GM23338 (cell line): ENCODE data around the gene USP2. TPM values are rescaled to one million over a fixed set of nuclear protein-coding genes. Genes with fewer than 3 reads are reported as not detected.

ENCODE experiments used
- ATAC-seq: fragments of 200-7000 bp; cut with Tn5 transposase; 3 replicates; pipeline ENCODE4 v1.9.1; 2020
- DNase-seq: peaks from one replicate; pipeline ENCODE4 v3.0.0-alpha.2; 2015; ENCODE audit warnings: low spot score
- H2AFZ ChIP-seq: fragments of 200-600 bp; sonication (generic); 2 replicates; pipeline ENCODE4 v1.8.0; 2016; ENCODE audit warnings: antibody characterized with exemption, mild to moderate bottlenecking, moderate library complexity
- H3F3A ChIP-seq: fragments of 200-600 bp; sonication (generic); replicated peaks from 2 replicates; pipeline ENCODE4 v1.8.0; 2017; ENCODE audit warnings: antibody characterized with exemption, mixed run types, low read depth
- H3K27ac ChIP-seq: fragments of 200-600 bp; sonication (generic); 2 replicates; pipeline ENCODE4 v1.6.1; 2016; ENCODE audit warnings: low read depth
- H3K27me3 ChIP-seq: fragments of 200-600 bp; sonication (generic); 2 replicates; pipeline ENCODE4 v1.8.0; 2016; ENCODE audit warnings: mild to moderate bottlenecking, mixed run types, moderate library complexity; ENCODE audit not compliant: insufficient read depth
- H3K36me3 ChIP-seq: fragments of 200-600 bp; sonication (generic); 2 replicates; pipeline ENCODE4 v1.8.0; 2016; ENCODE audit warnings: mild to moderate bottlenecking; ENCODE audit not compliant: insufficient read depth
- H3K4me1 ChIP-seq: fragments of 200-600 bp; sonication (generic); 2 replicates; pipeline ENCODE4 v1.8.0; 2016; ENCODE audit warnings: mild to moderate bottlenecking, moderate library complexity; ENCODE audit not compliant: insufficient read depth
- H3K4me2 ChIP-seq: fragments of 200-600 bp; sonication (generic); 2 replicates; pipeline ENCODE4 v1.7.1; 2017; ENCODE audit warnings: mixed run types
- H3K4me3 ChIP-seq: fragments of 200-600 bp; sonication (generic); 2 replicates; pipeline ENCODE4 v1.6.1; 2016; ENCODE audit warnings: mixed run types
- H3K79me2 ChIP-seq: fragments of 200-600 bp; sonication (generic); replicated peaks from 2 replicates; pipeline ENCODE4 v1.8.0; 2017; ENCODE audit warnings: mild to moderate bottlenecking; ENCODE audit not compliant: insufficient read depth
- H3K9me2 ChIP-seq: fragments of 200-600 bp; sonication (generic); 2 replicates; pipeline ENCODE4 v1.8.0; 2017; ENCODE audit not compliant: insufficient read depth
- H4K20me1 ChIP-seq: fragments of 200-600 bp; sonication (generic); replicated peaks from 2 replicates; pipeline ENCODE4 v1.8.0; 2017; ENCODE audit warnings: mild to moderate bottlenecking; ENCODE audit not compliant: insufficient read depth
- H3K27ac Mint-ChIP-seq: 2 replicates; pipeline ENCODE4 v1.8.0; 2020; ENCODE audit warnings: inconsistent platforms, mild to moderate bottlenecking, moderate library complexity, mixed read lengths
- H3K27me3 Mint-ChIP-seq: 3 replicates; pipeline ENCODE4 v1.8.0; 2022; ENCODE audit warnings: low read depth, mild to moderate bottlenecking, moderate library complexity, mixed read lengths, inconsistent platforms; ENCODE audit not compliant: insufficient read depth, poor library complexity
- H3K36me3 Mint-ChIP-seq: 3 replicates; pipeline ENCODE4 v1.8.0; 2021; ENCODE audit warnings: low read depth, mild to moderate bottlenecking, inconsistent platforms, moderate library complexity, mixed read lengths
- H3K4me1 Mint-ChIP-seq: 3 replicates; pipeline ENCODE4 v1.8.0; 2020; ENCODE audit warnings: mild to moderate bottlenecking, inconsistent platforms, mixed read lengths
- H3K4me3 Mint-ChIP-seq: 3 replicates; pipeline ENCODE4 v1.8.0; 2021; ENCODE audit warnings: moderate library complexity, mild to moderate bottlenecking, inconsistent platforms, mixed read lengths
- H3K9me3 Mint-ChIP-seq: 3 replicates; pipeline ENCODE4 v1.8.0; 2020; ENCODE audit warnings: moderate library complexity, mild to moderate bottlenecking, inconsistent platforms, mixed read lengths
- CREB1 ChIP-seq: fragments of 250-450 bp; sonication (Bioruptor Pico); IDR thresholded peaks from 2 replicates; pipeline ENCODE4 v1.5.0; 2020; ENCODE audit warnings: low read depth, mild to moderate bottlenecking, moderate library complexity
- CTCF ChIP-seq, 2 experiments: fragments of 200-600 bp in 1 of 2; sonication (generic) in 1 of 2; conservative IDR thresholded peaks; 2 replicates each; pipeline versions ENCODE4 v1.5.1 to v1.6.1; 2016 to 2017; ENCODE audit warnings: antibody characterized with exemption in 2 of 2, low read depth in 2 of 2, mild to moderate bottlenecking in 2 of 2, moderate library complexity in 1 of 2
- EZH2phosphoT487 ChIP-seq: fragments of 200-600 bp; sonication (generic); IDR thresholded peaks from one replicate; pipeline ENCODE4 v1.8.1; 2018; ENCODE audit warnings: antibody characterized with exemption; ENCODE audit not compliant: unreplicated experiment
- POLR2AphosphoS5 ChIP-seq: IDR thresholded peaks from 2 replicates; pipeline ENCODE4 v1.6.1; 2016; ENCODE audit warnings: antibody characterized with exemption, low read depth
- REST ChIP-seq: IDR thresholded peaks from one replicate; pipeline ENCODE4 v1.6.1; 2018; ENCODE audit warnings: antibody characterized with exemption; ENCODE audit not compliant: unreplicated experiment
- STAT1 ChIP-seq: IDR thresholded peaks from one replicate; pipeline ENCODE4 v1.6.1; 2016; ENCODE audit warnings: antibody characterized with exemption; ENCODE audit not compliant: unreplicated experiment
- ZNF331 ChIP-seq: fragments of 250-450 bp; sonication (Bioruptor Pico); IDR thresholded peaks from 2 replicates; pipeline ENCODE4 v1.5.0; 2020; ENCODE audit warnings: low read depth, mild to moderate bottlenecking, moderate library complexity
- polyA plus RNA-seq: library from polyadenylated mRNA; unstranded; fragments of >200 nt; fragmentation: Nextera tagmentation; extraction: Ambion mirVana; gene quantifications from 2 replicates; pipeline ENCODE4 v1.2.1, GENCODE V29; 2016
- total RNA-seq: library from RNA; depleted of rRNA; stranded (reverse); fragments of >200 nt; shearing (Covaris generic); gene quantifications from 2 replicates; pipeline ENCODE4 v1.2.3, GENCODE V29; 2014
- TF ChIP-seq, protein P1 (sequence below): fragments of 250-450 bp; sonication (Bioruptor Pico); IDR thresholded peaks from 2 replicates; pipeline ENCODE4 v1.5.0; 2020; ENCODE audit warnings: mild to moderate bottlenecking, moderate library complexity
- TF ChIP-seq, protein P2 (sequence below): IDR thresholded peaks from 2 replicates; pipeline ENCODE4 v1.6.1; 2016; ENCODE audit warnings: antibody characterized with exemption

Gene USP2
- total and polyA plus RNA-seq, 2 experiments from 2014 or later: 4.9 to 5.0 TPM

GRCh38 chr11:119369132-119369925 is 12.2 kb downstream of the USP2 start (continued):
- TF ChIP-seq, protein P1, sequence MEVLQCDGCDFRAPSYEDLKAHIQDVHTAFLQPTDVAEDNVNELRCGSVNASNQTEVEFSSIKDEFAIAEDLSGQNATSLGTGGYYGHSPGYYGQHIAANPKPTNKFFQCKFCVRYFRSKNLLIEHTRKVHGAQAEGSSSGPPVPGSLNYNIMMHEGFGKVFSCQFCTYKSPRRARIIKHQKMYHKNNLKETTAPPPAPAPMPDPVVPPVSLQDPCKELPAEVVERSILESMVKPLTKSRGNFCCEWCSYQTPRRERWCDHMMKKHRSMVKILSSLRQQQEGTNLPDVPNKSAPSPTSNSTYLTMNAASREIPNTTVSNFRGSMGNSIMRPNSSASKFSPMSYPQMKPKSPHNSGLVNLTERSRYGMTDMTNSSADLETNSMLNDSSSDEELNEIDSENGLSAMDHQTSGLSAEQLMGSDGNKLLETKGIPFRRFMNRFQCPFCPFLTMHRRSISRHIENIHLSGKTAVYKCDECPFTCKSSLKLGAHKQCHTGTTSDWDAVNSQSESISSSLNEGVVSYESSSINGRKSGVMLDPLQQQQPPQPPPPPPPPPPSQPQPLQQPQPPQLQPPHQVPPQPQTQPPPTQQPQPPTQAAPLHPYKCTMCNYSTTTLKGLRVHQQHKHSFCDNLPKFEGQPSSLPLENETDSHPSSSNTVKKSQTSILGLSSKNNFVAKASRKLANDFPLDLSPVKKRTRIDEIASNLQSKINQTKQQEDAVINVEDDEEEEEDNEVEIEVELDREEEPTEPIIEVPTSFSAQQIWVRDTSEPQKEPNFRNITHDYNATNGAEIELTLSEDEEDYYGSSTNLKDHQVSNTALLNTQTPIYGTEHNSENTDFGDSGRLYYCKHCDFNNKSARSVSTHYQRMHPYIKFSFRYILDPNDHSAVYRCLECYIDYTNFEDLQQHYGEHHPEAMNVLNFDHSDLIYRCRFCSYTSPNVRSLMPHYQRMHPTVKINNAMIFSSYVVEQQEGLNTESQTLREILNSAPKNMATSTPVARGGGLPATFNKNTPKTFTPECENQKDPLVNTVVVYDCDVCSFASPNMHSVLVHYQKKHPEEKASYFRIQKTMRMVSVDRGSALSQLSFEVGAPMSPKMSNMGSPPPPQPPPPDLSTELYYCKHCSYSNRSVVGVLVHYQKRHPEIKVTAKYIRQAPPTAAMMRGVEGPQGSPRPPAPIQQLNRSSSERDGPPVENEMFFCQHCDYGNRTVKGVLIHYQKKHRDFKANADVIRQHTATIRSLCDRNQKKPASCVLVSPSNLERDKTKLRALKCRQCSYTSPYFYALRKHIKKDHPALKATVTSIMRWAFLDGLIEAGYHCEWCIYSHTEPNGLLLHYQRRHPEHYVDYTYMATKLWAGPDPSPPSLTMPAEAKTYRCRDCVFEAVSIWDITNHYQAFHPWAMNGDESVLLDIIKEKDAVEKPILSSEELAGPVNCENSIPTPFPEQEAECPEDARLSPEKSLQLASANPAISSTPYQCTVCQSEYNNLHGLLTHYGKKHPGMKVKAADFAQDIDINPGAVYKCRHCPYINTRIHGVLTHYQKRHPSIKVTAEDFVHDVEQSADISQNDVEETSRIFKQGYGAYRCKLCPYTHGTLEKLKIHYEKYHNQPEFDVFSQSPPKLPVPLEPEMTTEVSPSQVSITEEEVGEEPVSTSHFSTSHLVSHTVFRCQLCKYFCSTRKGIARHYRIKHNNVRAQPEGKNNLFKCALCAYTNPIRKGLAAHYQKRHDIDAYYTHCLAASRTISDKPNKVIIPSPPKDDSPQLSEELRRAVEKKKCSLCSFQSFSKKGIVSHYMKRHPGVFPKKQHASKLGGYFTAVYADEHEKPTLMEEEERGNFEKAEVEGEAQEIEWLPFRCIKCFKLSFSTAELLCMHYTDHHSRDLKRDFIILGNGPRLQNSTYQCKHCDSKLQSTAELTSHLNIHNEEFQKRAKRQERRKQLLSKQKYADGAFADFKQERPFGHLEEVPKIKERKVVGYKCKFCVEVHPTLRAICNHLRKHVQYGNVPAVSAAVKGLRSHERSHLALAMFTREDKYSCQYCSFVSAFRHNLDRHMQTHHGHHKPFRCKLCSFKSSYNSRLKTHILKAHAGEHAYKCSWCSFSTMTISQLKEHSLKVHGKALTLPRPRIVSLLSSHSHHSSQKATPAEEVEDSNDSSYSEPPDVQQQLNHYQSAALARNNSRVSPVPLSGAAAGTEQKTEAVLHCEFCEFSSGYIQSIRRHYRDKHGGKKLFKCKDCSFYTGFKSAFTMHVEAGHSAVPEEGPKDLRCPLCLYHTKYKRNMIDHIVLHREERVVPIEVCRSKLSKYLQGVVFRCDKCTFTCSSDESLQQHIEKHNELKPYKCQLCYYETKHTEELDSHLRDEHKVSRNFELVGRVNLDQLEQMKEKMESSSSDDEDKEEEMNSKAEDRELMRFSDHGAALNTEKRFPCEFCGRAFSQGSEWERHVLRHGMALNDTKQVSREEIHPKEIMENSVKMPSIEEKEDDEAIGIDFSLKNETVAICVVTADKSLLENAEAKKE (CRISPR knock-in tag): no peak

DNA sequence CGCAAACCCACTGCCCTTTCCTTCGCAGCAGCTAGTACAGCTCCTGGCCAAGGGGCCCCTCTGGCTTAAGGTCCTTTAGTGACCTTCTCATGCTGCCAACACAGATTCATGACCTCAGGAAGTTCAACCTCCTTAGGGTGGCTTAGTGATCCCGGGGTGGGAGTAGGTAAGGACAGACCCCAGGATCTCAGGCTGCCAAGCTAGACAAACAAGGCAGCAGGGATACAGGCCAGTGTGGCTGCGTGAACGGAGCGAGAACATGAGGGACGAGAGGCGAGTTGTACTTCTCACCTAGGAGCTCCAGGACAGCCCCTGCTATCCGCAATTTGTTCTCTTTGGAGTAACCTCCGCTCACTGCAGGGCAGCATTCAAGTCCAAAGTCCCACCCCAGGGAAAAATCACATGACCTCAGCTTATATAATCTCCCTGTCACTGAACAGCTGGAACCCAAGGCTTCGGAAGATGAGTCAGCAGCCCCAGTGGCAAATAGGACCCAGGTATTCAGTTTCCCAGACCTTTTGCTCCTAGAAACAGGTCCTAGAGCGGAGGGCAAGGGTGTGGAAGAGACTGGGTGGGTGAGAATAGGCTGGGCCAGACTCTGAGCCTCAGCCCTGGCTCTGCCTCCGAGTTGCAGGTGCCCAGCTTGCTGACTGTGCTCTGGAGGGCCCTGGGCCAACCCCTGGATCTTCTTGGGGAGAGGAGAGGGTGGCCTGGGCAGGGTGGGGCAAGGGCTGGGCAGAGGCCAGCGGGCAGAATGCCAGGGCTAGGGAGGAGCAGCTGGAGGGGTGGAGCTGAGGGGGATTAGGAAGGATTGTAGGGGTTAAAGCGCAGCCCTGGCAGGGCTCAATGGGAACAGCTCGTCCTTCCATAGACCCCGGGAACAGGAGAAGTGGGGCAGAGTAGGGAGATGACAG is 13.1 kb downstream of the USP2 start:
- H3K27me3 ChIP-seq: peaks cover 31% of the 10 kb centered on the region
- H2AFZ ChIP-seq: no peak overlapping the region
- H3K4me3 Mint-ChIP-seq: no peak overlapping the region
- ATAC-seq (no peak), DNase-seq (no peak)
- H3K4me2 ChIP-seq: no peak overlapping the region
- H3F3A ChIP-seq: no peaks in the 10 kb centered on the region
- no peaks in the 10 kb centered on the region; the same call in 1 of the 3 replicates for H3K36me3 Mint-ChIP-seq
- H3K27ac ChIP-seq: no peak overlapping the region
- H3K36me3 ChIP-seq: no peaks in the 10 kb centered on the region
- H3K79me2 ChIP-seq: no peaks in the 10 kb centered on the region
- peaks cover 16% of the 10 kb centered on the region for H3K4me1 ChIP-seq
- H3K4me3 ChIP-seq: no peak overlapping the region
- peaks cover 33% of the 10 kb centered on the region for H3K27me3 Mint-ChIP-seq
- no peaks in the 10 kb centered on the region; the same call in 1 of the 2 replicates for H4K20me1 ChIP-seq
- no peaks in the 10 kb centered on the region for H3K9me2 ChIP-seq
- H3K27ac Mint-ChIP-seq: no peak overlapping the region
- peaks cover 2% of the 10 kb centered on the region; the same call in 1 of the 3 replicates for H3K9me3 Mint-ChIP-seq
- H3K4me1 Mint-ChIP-seq: peaks cover 52% of the 10 kb centered on the region
- TF ChIP-seq CREB1 (no peak), CTCF (conservative IDR thresholded peaks at IDR 0.05; ENCODE audit: low read depth in 2 of 2) (no peak), EZH2phosphoT487 (no peak), ZNF331 (CRISPR knock-in tag) (no peak), STAT1 (no peak), REST (no peak), POLR2AphosphoS5 (no peak)
- TF ChIP-seq, protein P2, sequence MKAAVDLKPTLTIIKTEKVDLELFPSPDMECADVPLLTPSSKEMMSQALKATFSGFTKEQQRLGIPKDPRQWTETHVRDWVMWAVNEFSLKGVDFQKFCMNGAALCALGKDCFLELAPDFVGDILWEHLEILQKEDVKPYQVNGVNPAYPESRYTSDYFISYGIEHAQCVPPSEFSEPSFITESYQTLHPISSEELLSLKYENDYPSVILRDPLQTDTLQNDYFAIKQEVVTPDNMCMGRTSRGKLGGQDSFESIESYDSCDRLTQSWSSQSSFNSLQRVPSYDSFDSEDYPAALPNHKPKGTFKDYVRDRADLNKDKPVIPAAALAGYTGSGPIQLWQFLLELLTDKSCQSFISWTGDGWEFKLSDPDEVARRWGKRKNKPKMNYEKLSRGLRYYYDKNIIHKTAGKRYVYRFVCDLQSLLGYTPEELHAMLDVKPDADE: no peak
